ENCODE data around the gene GRIK4.
A peak's percentile ranks its signal among the peaks of the same experiment; 100 is the strongest.

The GRIK4 gene

GRCh38 chr11:120869097-120869496, 357.5 kb downstream of the GRIK4 start:
- Histone ChIP-seq H3K4me3 (ENCODE audit: extremely low read depth, insufficient read depth, low read length, poor library complexity, severe bottlenecking) (no peak overlapping the region), H3K36me3 (ENCODE audit: control insufficient read depth, insufficient read depth, low read length) (no peaks in the 10 kb centered on the region), H3K9me3 (ENCODE audit: control insufficient read depth, low read length) (no peaks in the 10 kb centered on the region), H3K4me1 (ENCODE audit: control insufficient read depth, insufficient read depth, low read length, poor library complexity, severe bottlenecking) (no peaks in the 10 kb centered on the region), H3K27ac (ENCODE audit: low read depth, low read length, severe bottlenecking) (no peak overlapping the region)
- WGBS, 2 experiments (ENCODE audit: insufficient coverage in 2 of 2), result 96 to 100% methylated on average over 6 to 7 of the region's 7 CpGs

- Histone ChIP-seq H3K27ac (ENCODE audit: low read depth, low read length, severe bottlenecking) (no peak overlapping the region), H3K36me3 (ENCODE audit: control insufficient read depth, insufficient read depth, low read length) (no peaks in the 10 kb centered on the region), H3K9me3 (ENCODE audit: control insufficient read depth, low read length) (no peaks in the 10 kb centered on the region), H3K4me3 (ENCODE audit: extremely low read depth, insufficient read depth, low read length, poor library complexity, severe bottlenecking) (no peak overlapping the region), H3K4me1 (ENCODE audit: control insufficient read depth, insufficient read depth, low read length, poor library complexity, severe bottlenecking) (no peaks in the 10 kb centered on the region)
- WGBS, 2 experiments (ENCODE audit: insufficient coverage in 2 of 2), result 93 to 94% methylated on average over 11 of the region's 11 CpGs
These were observed 358.0 kb downstream of the GRIK4 start for GRCh38 chr11:120869516-120870011.

- no peaks in the 10 kb centered on the region for H3K36me3 ChIP-seq (ENCODE audit: control insufficient read depth, insufficient read depth, low read length)
- no peaks in the 10 kb centered on the region for H3K9me3 ChIP-seq (ENCODE audit: control insufficient read depth, low read length)
- WGBS, 2 experiments (ENCODE audit: insufficient coverage in 2 of 2), result 88 to 96% methylated on average over 5 to 6 of the region's 6 CpGs
- H3K4me3 ChIP-seq (ENCODE audit: extremely low read depth, insufficient read depth, low read length, poor library complexity, severe bottlenecking), result no peak overlapping the region
- no peaks in the 10 kb centered on the region for H3K4me1 ChIP-seq (ENCODE audit: control insufficient read depth, insufficient read depth, low read length, poor library complexity, severe bottlenecking)
- H3K27ac ChIP-seq (ENCODE audit: low read depth, low read length, severe bottlenecking), result no peak overlapping the region
These were observed 359.6 kb downstream of the GRIK4 start for GRCh38 chr11:120871194-120871593.

- WGBS, 2 experiments (ENCODE audit: insufficient coverage in 2 of 2), result 66 to 69% methylated on average over 2 of the region's 2 CpGs
These were observed 360.4 kb downstream of the GRIK4 start for GRCh38 chr11:120871924-120872323.

GRCh38 chr11:120873966-120874735, 362.6 kb downstream of the GRIK4 start:
- no peaks in the 10 kb centered on the region for H3K4me1 ChIP-seq (ENCODE audit: control insufficient read depth, insufficient read depth, low read length, poor library complexity, severe bottlenecking)
- H3K9me3 ChIP-seq (ENCODE audit: control insufficient read depth, low read length), result no peaks in the 10 kb centered on the region
- no peak overlapping the region for H3K4me3 ChIP-seq (ENCODE audit: extremely low read depth, insufficient read depth, low read length, poor library complexity, severe bottlenecking)
- H3K36me3 ChIP-seq (ENCODE audit: control insufficient read depth, insufficient read depth, low read length), result no peaks in the 10 kb centered on the region
- 89 to 97% methylated on average over 10 to 14 of the region's 15 CpGs for WGBS, 2 experiments (ENCODE audit: insufficient coverage in 2 of 2)
- no peak overlapping the region for H3K27ac ChIP-seq (ENCODE audit: low read depth, low read length, severe bottlenecking)

More at GRCh38 chr11:120871924-120872323, 360.4 kb downstream of the GRIK4 start:
- no peak overlapping the region for H3K27ac ChIP-seq (ENCODE audit: low read depth, low read length, severe bottlenecking)
- H3K36me3 ChIP-seq (ENCODE audit: control insufficient read depth, insufficient read depth, low read length), result no peaks in the 10 kb centered on the region
- no peaks in the 10 kb centered on the region for H3K9me3 ChIP-seq (ENCODE audit: control insufficient read depth, low read length)
- H3K4me1 ChIP-seq (ENCODE audit: control insufficient read depth, insufficient read depth, low read length, poor library complexity, severe bottlenecking), result no peaks in the 10 kb centered on the region
- no peak overlapping the region for H3K4me3 ChIP-seq (ENCODE audit: extremely low read depth, insufficient read depth, low read length, poor library complexity, severe bottlenecking)

GRCh38 chr11:120875986-120876385, 364.4 kb downstream of the GRIK4 start:
- no peak overlapping the region for H3K4me3 ChIP-seq (ENCODE audit: extremely low read depth, insufficient read depth, low read length, poor library complexity, severe bottlenecking)
- WGBS, 2 experiments (ENCODE audit: insufficient coverage in 2 of 2), result 100% methylated on average over 1 of the region's 1 CpG; no CpG with 5 or more reads in 1 of the 2 experiments
- no peaks in the 10 kb centered on the region for H3K4me1 ChIP-seq (ENCODE audit: control insufficient read depth, insufficient read depth, low read length, poor library complexity, severe bottlenecking)
- no peak overlapping the region for H3K27ac ChIP-seq (ENCODE audit: low read depth, low read length, severe bottlenecking)
- no peaks in the 10 kb centered on the region for H3K36me3 ChIP-seq (ENCODE audit: control insufficient read depth, insufficient read depth, low read length)
- no peaks in the 10 kb centered on the region for H3K9me3 ChIP-seq (ENCODE audit: control insufficient read depth, low read length)

- Histone ChIP-seq H3K4me1 (ENCODE audit: control insufficient read depth, insufficient read depth, low read length, poor library complexity, severe bottlenecking) (peaks cover 8% of the 10 kb centered on the region), H3K36me3 (ENCODE audit: control insufficient read depth, insufficient read depth, low read length) (no peaks in the 10 kb centered on the region), H3K27ac (ENCODE audit: low read depth, low read length, severe bottlenecking) (no peak overlapping the region), H3K4me3 (ENCODE audit: extremely low read depth, insufficient read depth, low read length, poor library complexity, severe bottlenecking) (no peak overlapping the region), H3K9me3 (ENCODE audit: control insufficient read depth, low read length) (no peaks in the 10 kb centered on the region)
- WGBS, 2 experiments (ENCODE audit: insufficient coverage in 2 of 2), result 86 to 87% methylated on average over 8 to 9 of the region's 10 CpGs
These were observed 366.3 kb downstream of the GRIK4 start for GRCh38 chr11:120877746-120878365.

- 92 to 100% methylated on average over 5 to 6 of the region's 6 CpGs for WGBS, 2 experiments (ENCODE audit: insufficient coverage in 2 of 2)
- Histone ChIP-seq H3K4me1 (ENCODE audit: control insufficient read depth, insufficient read depth, low read length, poor library complexity, severe bottlenecking) (peaks cover 17% of the 10 kb centered on the region), H3K36me3 (ENCODE audit: control insufficient read depth, insufficient read depth, low read length) (no peaks in the 10 kb centered on the region), H3K27ac (ENCODE audit: low read depth, low read length, severe bottlenecking) (no peak overlapping the region), H3K4me3 (ENCODE audit: extremely low read depth, insufficient read depth, low read length, poor library complexity, severe bottlenecking) (no peak overlapping the region), H3K9me3 (ENCODE audit: control insufficient read depth, low read length) (no peaks in the 10 kb centered on the region)
These were observed 367.2 kb downstream of the GRIK4 start for GRCh38 chr11:120878781-120879180.

GRCh38 chr11:120880498-120881175, 369.1 kb downstream of the GRIK4 start:
- H3K4me1 ChIP-seq (ENCODE audit: control insufficient read depth, insufficient read depth, low read length, poor library complexity, severe bottlenecking), result peaks cover 17% of the 10 kb centered on the region
- H3K27ac ChIP-seq (ENCODE audit: low read depth, low read length, severe bottlenecking), result no peak overlapping the region
- no peaks in the 10 kb centered on the region for H3K9me3 ChIP-seq (ENCODE audit: control insufficient read depth, low read length)
- H3K4me3 ChIP-seq (ENCODE audit: extremely low read depth, insufficient read depth, low read length, poor library complexity, severe bottlenecking), result no peak overlapping the region
- 79 to 95% methylated on average over 6 of the region's 6 CpGs for WGBS, 2 experiments (ENCODE audit: insufficient coverage in 2 of 2)
- no peaks in the 10 kb centered on the region for H3K36me3 ChIP-seq (ENCODE audit: control insufficient read depth, insufficient read depth, low read length)

GRCh38 chr11:120881596-120881995, 370.0 kb downstream of the GRIK4 start:
- Histone ChIP-seq H3K36me3 (ENCODE audit: control insufficient read depth, insufficient read depth, low read length) (no peaks in the 10 kb centered on the region), H3K4me3 (ENCODE audit: extremely low read depth, insufficient read depth, low read length, poor library complexity, severe bottlenecking) (no peak overlapping the region), H3K27ac (ENCODE audit: low read depth, low read length, severe bottlenecking) (peak overlapping the region; percentile 20), H3K4me1 (ENCODE audit: control insufficient read depth, insufficient read depth, low read length, poor library complexity, severe bottlenecking) (peaks cover 17% of the 10 kb centered on the region), H3K9me3 (ENCODE audit: control insufficient read depth, low read length) (no peaks in the 10 kb centered on the region)
- WGBS, 2 experiments (ENCODE audit: insufficient coverage in 2 of 2), result 75 to 88% methylated on average over 2 to 4 of the region's 4 CpGs

Data from mesodermal cell (in vitro differentiated cells).